IPS DF 4.7 (cell line): Measurements from ENCODE around the gene CTCFL.

Source experiments
- DNase-seq: peaks from one replicate; pipeline ENCODE4 v3.0.0-alpha.2; 2013; ENCODE audit warnings: low spot score; ENCODE audit errors: extremely low read depth

The CTCFL gene

DNA sequence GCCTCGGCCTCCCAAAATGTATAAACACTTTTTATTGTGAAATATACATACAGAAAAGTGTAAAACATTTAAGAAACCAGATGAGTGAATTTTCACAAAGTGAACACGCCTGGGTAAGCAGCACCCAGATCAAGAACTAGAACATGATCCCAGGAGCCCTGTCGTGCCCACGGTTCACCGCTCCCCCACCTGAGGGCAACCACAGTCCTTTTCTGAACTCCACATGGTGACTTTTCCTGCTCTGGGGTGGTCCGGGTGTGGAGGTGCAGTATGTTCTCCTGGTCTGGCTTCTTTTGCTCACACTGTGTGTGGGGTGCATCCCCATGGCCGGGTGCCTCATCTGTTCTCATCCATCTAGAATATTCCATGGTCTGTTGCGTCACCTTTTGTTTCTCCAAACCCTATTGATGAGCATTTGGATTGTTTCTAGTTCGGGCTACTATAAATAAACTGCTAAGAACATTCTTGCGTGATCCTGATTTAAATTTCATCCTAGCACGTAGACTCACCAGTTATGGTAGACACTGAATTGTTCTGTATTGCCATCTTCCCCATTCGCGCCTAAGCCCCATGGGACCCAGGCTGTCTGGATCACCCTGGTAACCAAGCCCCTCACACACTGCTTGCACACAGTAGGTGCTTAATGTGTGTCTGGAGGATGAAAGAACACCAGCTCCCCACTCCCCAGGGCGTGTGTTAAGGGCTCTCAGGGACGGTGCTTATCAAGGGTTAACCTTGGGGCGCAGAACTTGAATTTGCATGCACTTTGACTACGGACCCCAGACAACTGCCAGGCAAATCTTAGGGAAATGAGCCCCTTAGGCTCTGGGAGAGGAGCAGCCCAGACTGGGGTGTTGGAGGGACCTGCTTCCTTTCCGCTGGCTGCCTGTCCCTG, 56.2 kb downstream of the CTCFL start:
- no peak for DNase-seq

GRCh38 chr20:57467742-57468141, 57.2 kb downstream of the CTCFL start:
- DNase-seq: no peak

DNA sequence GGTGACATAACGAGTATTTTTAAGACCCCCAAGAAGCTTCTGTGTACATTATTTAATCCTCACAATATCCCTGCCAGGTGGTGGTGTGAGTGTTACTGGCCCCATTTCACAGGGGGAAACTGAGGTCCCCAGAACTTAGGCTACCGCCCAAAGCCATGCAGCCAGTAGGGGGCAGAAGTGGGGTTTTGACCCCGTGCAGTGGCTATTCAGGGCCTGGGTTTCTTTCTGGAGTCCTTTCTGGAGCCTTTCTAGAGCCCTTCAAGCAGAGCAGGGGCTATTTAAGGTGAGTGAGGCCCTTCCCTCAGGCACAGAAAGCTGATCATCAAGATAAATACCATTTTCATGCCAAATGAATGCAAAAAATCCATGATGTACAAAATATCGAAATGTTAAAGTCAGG, 59.0 kb downstream of the CTCFL start:
- DNase-seq: no peak

GRCh38 chr20:57465486-57465885, 59.5 kb downstream of the CTCFL start:
- no peak for DNase-seq

DNA sequence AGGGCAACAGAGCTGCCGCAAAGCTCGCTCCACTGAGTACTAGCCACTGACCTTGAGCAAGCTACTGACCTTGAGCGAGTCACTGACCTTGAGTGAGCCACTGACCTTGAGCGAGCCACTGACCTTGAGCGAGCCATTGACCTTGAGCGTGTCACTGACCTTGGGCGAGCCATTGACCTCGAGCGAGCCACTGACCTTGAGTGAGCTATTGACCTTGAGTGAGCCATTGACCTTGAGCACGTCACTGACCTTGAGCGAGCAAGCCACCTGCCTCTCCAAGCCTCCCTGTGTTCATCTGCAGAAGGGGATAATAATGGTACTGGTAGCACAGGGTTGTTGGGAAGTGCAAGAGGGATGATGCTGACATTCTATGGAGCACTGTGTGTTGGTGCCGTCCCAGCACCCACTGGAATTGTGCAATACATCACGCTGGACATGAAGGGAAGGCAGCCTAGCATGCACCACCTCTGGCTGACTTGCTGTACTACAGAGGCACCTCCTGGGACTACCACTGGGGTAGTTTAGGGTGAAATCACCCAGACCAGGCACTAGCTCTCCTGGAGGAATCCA, 60.2 kb downstream of the CTCFL start:
- no peak for DNase-seq

DNA sequence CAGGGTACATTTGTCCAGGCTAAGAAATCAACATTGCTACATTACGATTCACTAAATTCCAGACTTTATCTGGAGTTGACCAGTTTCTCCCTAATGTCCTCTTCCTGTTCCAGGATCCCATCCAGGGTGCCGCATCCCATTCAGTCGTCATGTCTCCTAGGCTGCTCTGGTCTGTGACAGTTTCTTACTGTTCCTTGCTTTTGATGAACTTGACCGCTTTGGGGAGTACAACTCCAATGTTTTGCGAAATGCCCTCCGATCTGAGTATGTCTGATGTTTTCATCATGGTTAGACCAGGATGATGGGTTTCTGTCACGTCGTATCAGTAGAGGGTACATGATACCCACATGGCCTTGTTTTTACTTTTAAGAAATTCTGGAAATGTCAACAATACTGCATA, 62.2 kb downstream of the CTCFL start:
- no peak for DNase-seq

- no peak for DNase-seq
These were observed 63.2 kb downstream of the CTCFL start for GRCh38 chr20:57461726-57462125.

- DNase-seq: no peak
These were observed 64.0 kb downstream of the CTCFL start for GRCh38 chr20:57460781-57461465.

DNA sequence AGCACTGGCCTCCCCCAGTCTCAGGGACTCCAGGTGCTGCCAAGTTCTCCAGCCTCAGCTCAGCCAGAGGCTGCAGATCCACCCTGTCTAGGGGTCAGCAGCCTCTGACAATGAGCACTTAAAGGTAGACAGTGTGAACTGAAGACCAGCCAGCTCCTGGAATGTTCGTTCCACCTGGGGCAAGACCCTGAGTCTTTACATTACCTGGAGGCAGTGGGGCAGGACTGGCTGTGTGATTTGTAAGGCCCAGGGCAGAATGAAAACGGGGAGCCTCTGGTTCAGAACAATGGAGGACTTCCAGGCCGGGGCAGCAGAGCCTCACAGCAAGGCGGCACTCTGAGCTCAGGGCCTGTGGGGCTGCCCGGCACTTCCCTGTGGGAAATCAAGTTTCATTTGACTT, 65.0 kb downstream of the CTCFL start:
- no peak for DNase-seq

GRCh38 chr20:57459278-57459677, 65.7 kb downstream of the CTCFL start:
- DNase-seq: no peak

- no peak for DNase-seq
These were observed 66.4 kb downstream of the CTCFL start for GRCh38 chr20:57458400-57459160.

DNA sequence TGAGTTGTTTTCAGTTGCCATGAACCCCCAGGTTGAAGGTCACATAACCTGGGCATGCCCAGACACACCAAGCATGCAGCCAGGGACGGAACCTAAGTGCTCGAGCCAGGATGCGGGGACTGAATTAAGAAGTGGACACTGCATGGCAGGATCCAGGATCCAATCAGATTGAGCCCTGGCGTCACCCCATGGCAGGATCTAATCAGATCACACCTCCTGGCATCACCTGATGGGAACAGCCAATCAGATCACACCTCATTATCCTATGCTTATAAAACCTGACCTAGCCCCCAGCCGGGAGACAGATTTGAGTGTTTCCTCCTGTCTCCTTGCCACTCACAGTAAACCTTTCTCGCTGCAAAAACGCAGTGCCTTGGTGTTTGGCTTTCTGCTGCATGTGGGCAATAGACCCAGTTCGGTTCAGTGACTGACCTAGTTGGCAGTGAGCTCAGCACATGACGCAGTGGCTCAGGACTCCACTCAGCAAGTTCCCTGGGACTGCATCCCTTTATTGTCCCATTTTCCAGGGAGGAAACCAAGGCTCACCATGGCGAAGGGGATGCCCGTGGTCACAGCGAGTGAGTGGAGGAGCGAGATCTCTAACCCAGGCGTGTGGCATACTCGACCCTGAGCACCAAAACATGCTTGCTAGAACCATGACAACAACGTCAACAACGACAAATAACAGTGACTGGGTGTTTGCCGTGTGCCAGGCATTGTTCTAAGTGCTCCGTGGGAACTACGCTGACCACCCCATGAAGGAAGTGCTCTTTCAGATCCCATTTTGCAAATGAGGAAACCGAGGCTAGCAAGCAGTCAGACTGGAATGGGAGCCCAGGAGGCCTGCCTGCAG, 67.5 kb downstream of the CTCFL start:
- no peak for DNase-seq

- no peak for DNase-seq
These were observed 68.8 kb downstream of the CTCFL start for GRCh38 chr20:57456116-57456515.

DNA sequence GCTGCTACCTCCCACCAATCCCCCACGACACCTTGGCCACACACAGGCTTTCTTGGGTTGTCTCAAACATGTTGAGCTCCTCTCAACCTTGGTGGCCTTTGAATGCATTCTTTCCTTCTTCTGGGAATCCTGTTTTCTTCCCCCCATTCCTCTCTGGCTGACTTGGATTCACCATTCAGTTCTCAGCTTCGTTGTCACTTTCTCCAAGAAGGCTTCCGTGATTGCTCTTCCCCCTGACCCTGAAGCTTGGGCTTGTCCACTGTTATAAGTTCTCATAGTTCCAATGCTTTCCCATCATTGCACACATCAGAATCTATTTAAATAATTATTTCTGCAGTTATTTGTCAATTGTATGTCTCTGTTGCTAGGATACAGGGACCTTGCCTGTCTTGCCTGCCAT, 69.6 kb downstream of the CTCFL start:
- DNase-seq: no peak

- DNase-seq: no peak
These were observed 72.9 kb downstream of the CTCFL start for GRCh38 chr20:57451795-57452661.

DNA sequence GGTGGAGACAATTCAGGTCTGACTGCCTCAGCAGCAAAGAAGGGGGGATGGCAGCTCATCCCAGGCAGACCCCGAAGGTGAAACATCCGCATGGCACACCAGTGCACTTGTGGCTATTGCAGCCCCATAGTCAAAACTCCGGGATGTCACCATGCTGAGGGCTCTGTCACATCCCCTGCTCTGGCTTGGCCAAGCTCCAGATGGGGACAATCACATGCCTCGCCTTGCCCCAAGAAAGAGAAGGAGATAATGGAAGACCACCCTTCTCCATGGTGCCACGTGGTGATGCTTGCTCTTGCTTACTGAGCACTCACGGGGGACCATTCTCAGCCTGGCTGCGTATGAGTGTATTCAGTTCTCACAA, 73.5 kb downstream of the CTCFL start:
- DNase-seq: no peak

DNA sequence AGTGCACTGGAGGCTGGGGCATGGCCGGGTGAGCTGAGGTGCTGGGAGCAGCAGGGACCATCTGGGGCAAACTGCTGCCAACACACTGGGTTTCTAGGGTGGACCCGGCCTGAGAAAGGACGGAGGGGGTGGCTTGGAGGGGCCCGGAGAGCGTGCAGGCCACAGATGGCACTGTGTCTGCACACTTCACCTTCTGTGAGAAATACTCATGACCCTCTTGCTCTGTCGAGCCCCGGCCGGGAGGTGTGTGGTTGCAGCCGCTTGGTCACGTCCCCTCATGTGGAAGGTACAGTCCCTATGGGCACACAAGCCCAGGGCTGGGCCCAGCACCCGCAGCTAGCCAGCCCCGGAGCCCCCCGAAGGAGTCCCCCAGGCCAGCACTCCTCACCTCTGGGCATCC, 74.0 kb downstream of the CTCFL start:
- no peak for DNase-seq

DNA sequence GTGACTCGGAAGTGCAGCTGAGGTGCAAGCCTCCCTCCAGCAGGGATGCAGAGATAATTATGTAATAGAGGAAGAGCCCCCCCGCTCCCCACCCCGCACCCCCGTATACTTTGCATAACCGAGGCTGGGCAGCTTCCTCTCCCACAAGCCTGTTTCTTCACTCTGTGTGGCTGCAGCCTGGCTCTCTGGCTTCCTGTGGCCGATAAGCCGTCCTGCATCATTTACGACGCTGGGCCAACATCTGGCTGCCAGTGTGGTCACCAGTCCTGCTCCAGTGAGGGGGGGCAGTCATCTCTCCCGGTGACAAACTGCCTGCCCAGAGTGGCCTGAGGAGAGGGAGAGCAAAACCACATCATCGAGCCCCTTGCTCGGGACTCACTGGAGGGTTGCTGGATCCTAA, 74.5 kb downstream of the CTCFL start:
- DNase-seq: no peak

DNA sequence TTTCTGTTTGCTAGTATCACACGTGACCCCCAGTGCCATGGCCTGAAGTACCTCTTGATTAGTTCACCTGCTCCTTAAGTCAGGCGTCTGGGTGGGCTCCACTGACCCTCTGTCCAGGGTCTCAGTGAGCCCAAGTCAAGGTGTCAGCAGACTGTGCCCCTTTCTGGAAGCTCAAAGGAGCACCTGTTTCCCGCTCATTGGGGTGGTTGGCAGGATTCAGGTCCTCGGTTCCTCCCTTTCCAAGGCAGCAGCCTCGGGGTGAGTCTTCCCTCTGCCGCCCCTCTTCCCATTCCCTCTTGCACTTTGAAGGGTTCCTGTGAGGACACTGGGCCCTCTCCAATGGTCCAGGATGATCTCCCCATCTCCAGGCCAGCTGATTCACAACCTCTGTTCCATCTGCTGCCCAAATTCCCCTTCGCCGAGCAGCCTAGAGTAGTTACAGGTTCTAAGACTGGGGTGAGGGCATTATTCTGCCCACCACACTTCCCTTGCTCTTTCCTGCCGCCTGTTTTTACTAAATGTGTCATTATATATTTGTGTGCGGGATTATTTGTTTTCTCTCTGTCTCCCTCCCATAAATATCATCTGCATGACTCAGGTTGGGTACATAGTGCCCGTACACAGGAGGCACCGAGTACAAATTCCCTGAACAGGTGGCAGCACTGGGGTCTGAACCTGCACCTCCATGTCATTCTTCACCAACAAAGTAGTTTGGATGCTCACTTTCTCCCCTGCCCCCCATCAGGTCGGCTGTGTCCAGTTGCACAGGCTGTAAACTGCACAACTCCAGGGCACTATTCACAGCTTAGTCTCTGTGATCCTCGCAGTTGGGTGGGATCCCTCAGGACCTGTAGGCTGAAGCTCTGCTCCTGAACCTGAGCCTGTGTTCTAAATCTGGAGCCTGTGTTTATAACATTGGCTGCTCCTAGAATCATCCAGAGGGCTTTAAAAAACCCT, 75.3 kb downstream of the CTCFL start:
- no peak for DNase-seq
